HG03432 (cell line): Measurements from ENCODE around the gene TEX30.
"Not testable (repeated sequence)": the region's sequence is repeated elsewhere in the genome, so short reads cannot be mapped to it uniquely, and the experiment has no call there.

ENCODE experiments used
- ATAC-seq: cut with Tn5 transposase; IDR thresholded peaks from one replicate; pipeline ENCODE4 v1.9.1; 2021; ENCODE audit warnings: mild to moderate bottlenecking, moderate library complexity; ENCODE audit not compliant: unreplicated experiment

The TEX30 gene

DNA sequence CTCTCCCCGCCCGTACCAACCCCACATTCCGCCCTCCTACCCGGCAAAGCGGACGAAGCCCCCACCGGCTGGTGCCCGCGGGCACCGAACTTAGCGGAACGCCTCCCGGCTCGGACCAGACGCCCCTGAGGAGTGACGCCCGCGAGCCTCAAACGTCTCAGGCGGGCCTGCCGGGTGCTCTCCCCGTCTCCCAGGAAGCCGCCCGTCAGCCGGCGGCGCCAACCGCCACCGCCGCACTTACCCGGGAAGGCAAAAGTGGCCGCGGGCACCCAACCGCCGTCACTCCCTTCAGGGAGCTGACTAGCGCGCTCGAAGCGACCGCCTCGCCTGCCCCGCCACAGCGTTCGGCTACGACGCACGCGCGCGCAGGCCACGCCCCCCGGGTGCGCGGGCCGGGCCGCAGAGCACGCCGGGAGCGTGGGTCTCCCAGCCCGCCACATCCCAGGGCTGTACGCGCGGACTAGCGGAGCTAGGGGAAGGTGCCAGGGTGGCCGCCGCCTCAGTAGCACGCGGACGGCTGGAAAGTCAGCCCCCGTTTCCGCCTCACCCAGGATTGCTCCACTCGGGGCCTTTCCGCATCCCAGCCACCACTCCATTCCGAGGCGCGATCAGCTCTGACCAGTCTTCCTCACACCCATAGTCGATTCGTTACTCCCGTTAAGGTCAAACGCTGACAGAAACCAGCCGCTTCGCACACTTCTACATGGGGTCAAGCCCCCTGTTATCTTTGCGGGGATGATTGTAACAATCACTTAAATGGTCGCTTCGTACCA lies at the start of gene TEX30:
TSS of gene TEX30 (minus strand) at position 346 of the 773 bp plus-strand sequence. CDS start 3,760 bp downstream, outside the sequence.
- peak; percentile 96 for ATAC-seq

DNA sequence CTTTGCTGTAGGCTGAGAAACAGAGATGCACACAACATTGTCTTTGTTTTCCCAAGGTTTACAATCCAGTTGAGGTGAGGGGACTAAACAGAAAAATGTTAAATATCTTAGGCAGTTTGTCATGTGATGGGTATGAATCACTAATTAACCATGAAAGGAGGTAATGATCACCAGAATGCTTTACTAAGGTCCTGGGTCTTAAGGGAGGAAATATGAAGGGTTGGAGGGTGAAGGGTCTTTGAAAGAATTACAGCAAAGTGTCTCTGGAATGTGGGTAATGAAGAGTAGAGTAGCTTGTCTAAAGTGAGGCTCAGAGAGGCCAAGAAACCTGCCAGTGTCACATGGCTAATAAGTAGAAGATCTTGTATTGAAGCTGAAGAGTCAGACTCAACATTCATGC lies 44.3 kb upstream of the TEX30 start:
- no peak for ATAC-seq

DNA sequence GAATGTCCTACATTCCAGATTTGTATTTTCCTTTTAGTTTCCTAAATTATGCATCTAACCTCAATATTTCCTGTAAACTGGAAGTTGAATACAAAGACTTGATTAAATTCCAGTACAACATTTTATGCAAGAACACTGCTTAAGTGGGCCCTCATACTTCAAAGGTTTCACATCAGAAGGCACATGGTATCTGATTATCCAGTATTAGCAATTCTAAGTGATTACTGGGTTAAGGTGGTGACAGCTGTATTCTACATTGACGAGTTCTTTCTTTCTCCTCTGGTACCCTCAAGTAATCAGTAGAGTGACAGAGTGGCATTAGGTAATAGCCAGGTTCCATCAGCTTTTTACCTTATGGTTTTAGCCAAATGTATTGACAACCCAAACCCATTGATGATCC lies 43.7 kb upstream of the TEX30 start:
- ATAC-seq: no peak

DNA sequence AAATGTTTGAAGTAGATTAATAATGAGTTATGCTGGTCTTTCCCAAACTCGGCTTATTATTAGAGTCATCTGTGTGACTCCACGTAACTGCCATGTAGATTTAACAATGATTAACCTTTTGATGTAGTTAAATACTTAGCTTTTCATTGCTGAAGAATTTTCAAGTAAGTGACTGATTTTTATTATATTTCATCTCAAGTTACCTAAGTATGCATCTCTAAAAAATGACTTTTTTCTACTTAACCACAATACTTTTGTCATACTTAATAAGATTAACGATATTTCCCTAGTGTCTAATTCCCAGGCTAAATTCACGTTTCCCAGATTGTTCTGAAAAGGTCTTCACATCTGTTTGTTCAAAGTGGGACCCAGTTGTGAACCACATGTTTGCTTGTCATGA lies 43.1 kb upstream of the TEX30 start:
- ATAC-seq: no peak

DNA sequence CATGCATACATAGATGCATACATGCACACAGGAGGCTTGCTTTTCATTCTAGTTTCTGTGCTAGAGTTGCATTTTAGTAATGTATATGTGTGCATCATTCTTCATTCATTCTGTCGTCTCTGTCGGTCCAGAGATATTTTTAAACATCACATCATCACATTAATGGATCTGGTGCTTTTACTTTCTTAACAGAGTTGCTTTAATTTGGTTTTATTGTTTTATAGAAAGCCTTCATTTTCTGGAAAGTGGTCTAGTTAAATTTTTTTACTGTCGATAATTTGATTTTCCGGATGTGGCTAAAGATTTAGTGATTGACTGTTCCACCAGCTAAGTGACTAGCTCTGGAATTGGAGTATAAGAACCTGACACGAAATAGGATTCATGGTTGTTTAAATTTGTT lies 42.2 kb upstream of the TEX30 start:
- ATAC-seq: no peak

DNA sequence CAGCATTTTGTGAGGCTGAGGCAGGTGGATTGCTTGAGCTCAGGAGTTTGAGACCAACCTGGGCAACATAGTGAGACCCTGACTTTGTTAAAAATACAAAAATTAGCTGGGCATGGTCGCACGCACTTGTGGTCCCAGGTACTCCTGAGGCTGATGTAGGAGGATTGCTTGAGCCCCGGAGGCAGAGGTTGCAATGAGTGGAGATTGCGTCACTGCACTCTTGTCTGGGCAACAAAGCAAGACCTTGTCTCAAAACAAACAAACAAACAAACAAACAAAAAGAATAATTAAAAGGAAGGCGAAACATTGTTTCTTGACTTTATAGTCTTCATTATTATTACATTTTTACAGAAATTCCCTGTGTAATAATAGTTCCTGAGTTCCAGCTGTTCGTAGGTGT lies 41.2 kb upstream of the TEX30 start:
- ATAC-seq: no peak

DNA sequence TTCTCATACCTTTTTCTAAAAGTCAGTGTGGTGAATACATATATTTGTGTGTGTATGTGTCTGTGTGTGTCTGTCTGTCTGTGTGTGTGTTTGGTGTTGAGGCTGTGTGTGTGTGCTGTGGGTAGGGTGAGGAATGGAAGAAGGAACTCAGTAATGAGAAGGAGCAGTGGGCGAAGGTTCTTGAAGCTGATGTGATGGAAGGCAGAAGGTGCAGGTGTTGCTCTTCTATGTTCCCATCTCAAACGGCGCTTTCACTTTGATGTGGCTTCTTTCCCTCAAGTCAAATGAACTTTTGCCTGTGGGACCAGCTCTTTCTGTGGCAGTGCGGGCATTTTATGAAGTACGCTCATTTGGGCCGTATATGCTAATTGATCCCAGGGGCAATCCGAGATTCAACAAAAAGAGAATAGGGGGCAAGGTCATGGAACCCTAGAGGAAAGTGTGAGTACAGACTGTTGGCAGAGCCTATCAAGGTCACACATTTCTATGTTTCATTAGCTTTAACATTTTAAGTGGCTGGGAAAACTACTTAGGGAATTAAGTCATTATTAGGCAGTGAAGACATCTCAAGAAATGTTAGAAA lies 40.5 kb upstream of the TEX30 start:
- ATAC-seq: no peak

DNA sequence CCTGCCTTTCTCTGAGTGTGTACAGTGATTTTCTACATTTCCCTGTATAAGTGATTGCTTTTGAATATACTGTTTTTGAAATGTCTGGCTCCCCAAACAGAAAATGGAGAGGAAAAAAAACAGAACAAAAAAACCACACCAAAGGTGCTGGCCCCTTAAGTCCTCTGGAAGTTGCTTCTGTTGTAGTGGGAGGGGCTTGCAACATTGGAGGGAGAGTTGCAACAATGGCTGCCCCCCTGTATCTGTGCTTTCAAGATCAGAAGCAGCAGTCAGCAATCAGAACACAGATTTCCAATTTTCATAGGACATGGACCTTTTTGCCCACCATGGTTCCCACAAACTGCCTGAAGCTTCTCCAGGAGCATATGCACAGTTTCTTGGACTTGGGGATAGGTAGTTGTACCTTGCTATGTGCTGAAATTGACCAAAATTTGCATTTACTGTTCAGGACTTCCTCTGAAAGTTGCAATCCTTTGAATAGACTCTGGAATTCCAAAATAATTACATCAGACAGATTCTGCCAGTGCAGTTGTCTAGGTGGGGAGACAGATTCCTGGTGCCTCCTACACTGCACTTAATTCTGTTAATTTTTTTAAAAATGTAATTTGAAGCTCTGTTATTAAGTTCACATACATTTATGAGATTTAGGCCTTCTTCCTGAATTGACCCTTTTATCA lies 39.2 kb upstream of the TEX30 start:
- no peak for ATAC-seq

DNA sequence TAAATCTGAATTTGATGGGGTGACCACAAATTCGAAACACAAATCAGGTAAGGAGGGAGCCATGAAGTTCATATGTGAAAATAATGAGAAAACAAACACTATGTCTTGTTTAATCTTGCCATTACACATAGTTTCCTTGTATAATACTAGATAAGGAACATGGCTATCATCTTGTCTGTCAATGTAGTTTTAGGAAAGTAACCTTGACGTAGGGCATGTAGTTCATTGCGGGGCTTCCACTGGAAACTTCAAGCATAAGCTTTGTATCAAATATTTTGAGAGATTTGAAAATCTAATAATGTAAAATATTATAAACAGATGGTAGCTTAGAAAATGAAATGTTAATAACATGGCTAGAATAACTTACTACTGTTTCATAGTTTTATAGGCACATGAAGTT lies 34.1 kb upstream of the TEX30 start:
- no peak for ATAC-seq

DNA sequence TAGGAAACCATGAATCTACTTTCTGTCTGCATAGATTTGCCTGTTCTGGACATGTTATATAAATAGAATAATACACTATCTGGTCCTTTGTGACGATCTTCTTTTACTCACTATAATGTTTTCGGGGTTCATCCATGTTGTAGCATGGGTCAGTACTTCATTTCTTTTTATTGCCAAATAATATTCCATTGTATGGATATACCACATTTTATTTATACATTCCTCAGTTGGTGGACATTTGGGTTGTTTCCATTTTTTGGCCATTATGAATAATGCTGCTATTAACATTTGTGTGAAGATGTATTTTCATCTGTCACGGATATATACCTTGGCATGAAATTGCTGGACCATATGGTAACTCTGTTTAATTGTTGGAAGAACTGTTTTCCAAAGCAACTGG lies 32.1 kb upstream of the TEX30 start:
- ATAC-seq: no peak

DNA sequence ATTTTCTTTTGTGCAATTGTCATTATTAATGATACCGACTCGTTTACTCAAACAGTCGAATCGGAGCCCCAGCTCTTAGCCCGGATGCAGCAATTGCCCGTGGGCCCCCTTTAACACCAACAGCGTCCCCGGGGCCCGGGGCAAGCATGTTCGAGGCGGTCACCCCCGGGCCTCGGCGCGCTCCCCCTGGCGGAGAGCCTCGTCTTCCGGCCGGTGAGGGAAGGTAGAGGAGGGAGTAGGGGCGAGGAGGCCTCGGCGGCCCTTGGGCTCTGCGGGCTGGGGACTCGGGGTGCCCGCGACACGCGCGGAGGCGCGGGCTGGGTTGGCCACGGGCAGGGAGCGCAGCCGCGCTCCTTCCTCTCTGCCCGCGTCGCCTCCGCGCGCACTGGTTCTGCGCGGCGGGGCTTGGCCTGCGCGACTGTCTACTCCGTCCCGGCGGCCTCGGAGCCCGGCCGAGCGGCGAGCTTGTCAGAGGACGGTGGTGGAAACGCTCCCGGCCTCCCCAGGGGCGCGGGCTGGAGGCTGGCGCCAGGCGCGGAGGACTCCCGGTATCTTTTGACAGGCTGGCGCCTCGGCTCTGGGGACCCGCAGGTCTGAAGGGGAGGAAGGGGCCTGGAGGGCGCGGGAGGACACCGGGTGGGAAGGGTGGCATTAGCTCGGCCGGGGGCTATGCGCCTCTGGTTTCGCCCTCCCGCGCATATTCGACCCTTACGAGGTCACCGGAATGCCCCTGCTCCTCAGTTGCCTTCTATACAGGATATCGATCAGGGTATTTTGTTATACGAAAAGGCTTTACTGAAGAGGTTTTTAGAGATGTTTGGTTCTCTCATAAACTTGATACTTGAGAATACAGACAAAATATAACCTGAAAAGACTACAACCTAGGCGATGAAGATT lies 26.8 kb upstream of the TEX30 start:
- ATAC-seq: peak; percentile 81

DNA sequence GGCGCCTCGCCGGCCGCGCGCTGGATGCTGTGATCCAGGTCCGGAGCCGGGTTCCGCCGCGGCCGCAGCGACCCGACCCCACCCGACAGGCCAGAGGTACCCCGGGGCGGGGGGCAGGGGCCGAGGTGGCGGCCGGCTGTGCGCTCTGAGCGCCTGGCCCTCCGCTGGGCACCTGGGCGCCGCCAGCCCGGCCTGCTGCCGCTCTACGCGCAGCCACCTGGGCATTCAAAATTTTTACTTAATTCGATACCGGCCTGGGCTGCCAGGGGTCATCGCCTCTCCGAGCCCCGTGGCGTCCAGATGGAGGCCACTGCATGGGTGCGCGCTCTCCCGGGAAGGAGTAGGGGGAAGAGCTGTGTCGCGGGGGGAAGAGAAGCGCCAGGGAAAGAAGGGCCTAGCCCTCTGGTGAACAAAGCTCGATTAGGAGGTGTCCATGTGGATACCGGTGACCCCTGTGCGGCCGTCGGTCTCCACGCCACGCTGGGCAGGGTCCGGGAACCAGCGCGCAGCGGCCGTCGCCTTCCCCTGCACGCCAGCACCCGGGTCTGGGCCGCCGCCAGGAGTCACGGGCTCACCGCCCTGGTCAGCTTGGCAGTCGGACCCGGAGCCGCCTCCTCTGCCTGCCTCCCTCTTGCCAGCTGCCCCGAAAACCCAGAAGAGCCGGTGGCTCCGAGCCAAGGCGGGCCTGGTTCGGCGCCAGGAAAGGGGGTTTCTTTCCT lies 26.0 kb upstream of the TEX30 start:
- peak; percentile 10 for ATAC-seq

DNA sequence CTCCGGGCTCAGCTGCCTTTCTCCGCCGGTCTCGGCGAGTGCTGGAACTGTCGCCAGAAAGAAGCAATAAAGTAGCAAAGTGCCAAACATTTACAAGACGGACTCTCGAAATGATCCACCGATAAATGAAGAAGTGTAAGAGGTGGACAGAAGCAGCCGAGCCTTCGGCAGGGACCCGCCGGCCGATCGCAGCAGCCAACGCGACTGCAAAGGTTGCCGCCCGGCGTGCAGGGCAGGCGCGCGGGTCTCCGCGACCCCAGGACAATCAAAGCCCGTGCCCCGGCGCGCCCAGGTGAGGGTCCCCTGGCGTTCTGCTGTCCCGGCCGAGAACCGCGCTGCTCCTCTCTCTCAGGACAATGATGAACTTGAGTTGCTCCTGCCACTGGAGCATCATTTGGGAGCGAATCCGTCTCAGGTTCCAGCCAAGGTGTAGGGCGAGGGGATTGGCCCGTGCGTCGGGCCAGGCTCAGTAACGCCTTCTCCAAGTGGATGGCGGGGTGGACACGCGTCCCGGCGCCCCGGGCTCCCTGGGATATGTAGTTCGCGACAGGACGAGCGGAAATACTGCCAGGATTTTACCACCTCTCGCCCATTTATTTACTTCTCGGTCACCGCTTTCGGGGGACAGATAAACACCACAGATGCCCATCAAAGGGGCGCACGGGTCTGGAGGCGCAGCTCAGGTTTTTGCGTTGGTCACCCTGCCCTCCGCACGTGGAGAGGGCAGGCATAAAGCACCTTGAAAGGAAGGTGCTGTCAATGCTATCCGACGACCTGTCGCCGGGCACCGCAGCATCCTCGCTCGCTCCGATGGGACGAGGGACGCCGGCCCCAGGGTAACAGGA lies 25.2 kb upstream of the TEX30 start, which contains the start of the genes BIVM and POGLUT2:
TSS of gene BIVM (plus strand) at position 539 of the 845 bp plus-strand sequence. CDS start 8,149 bp downstream, outside the sequence.
TSS of gene POGLUT2 (minus strand) at position 396 of the 845 bp plus-strand sequence. CDS start at position 90, 306 bp downstream.
- peak; percentile 83 for ATAC-seq

DNA sequence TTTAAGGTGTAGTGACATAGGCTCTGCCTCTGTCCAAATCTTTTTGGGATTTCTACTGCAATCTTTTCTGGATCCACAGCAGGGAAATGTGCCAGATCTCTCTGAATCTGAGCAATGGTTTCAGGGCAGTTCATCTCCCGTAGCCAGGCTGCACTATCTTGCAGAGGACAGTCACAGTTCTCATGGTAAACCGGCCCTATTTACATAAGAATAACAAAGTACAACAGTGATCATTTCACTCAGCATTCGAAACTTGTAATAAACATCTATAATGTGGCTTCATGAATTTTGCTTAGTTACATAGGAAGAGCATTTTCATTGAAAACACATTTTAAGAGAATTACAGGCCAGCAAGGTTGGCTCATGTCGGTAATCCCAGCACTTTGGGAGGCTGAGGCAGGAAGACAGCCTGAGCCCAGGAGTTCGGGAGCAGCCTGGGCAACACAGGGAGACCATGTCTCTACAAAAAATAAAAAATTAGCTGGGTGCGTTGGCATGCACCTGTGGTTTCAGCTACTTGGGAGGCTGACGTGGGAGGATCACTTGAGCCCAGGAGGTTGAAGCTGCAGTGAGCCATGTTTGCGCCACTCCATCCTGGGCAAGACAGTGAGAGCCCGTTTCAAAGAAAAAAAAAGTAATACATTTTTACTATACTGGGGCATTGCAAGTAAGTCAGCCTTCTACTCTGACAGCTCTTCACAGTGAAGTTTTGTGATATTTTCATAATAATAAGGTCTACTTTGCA lies 20.2 kb upstream of the TEX30 start:
- ATAC-seq: no peak

DNA sequence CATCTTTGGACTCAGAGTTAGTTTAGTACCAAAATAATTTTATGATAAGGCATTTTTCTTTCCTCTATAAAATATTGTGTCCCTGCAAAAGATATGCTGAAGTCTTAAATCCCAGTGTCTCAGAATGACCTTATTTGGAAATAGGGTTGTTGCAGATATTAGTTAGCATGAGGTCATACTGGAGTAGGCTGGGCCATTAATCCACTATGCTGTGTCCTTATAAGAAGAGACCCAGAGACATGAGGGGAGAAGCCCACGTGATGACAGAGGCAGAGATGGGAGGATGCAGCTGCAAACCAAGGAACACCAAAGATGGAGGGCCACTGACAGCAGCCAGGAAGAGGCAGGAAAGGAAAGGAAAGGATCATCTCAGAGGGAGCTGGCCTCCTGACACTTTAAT lies 18.8 kb upstream of the TEX30 start:
- no peak for ATAC-seq

DNA sequence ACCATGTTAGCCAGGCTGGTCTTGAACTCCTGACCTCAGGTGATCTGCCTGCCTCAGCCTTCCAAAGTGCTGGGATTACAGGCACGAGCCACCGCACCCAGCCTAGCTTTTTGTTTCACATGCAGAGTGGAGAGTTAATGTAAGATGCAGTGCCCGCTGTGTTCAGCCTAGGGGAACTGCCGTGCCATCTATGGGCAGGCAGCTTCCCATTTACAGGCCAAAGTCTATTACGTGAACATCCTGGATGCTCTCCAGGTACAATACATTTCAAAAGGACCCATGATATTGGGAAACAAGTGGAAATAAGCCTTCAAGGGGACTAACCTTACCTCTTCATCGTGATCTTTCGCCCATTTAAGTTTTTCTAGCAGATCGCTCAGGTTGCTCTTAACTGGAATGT lies 15.1 kb upstream of the TEX30 start:
- no peak for ATAC-seq

DNA sequence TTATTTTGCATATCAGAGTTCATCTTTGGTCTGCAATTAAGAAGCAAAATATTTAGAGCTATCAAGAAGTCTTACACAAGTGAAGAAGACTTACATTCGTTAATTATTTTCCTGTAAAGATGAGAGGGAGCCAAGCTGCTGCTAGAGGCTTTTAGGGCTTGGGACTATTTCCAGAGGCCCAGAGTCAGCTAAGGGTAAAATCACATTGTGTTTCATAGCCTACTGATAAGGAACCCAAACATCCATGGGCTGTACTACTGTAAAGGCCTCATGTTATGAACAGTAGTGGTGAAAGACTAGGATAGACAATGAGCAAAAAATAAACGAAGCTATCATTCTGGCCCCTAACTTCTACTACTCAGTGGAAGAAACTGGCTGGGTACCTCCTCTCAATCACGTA lies 10.9 kb upstream of the TEX30 start:
- no peak for ATAC-seq

DNA sequence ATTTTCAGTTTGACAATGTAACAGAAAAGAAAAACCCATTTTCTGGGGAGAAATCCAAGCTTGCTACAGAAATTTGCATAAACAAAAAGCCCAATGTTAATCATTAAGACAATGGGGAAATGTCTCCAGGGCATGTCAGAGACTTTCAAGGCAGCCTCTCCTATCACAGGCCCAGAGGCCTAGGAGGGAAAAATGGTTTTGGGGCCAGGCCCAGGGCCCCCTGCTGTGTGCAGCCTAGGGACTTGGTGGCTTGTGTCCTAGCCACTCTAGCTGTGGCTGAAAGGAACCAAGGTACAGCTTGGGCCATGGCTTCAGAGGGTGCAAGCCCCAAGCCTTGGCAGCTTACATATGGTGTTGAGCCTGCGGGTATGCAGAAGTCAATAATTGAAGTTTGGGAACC lies 8.0 kb upstream of the TEX30 start:
- ATAC-seq: no peak

DNA sequence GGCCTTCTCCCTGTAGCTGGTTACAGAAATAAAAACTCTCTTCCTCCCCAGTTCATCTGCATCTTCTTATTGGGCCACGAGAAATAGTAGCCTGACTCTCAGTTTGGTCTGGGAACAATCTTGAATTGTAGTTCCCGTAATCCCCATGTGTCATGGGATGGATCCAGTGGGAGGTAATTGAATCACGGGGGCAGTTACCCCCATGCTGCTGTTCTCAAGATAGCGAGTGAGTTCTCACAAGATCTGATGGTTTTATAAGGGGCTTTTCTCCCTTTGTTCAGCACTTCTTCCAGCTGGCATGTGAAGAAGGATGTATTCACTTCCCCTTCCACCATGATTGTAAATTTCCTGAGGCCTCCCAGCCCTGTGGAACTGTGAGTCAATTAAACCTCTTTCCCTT lies 7.1 kb upstream of the TEX30 start:
- not testable (repeated sequence) for ATAC-seq
